Stimulated activated CD4-positive, alpha-beta T cell treated with anti-CD3 and anti-CD28 coated beads, Interleukin-12 subunit alpha, Interleukin-12 subunit beta, amount 100 ng/mL, for 4 hours (primary cell): Measurements from ENCODE around the gene RNF215.

ENCODE experiments used
- DNase-seq: peaks from one replicate; pipeline ENCODE4 v3.0.0-alpha.2; 2020

Gene RNF215

GRCh38 chr22:30386960-30387827 lies at the start of gene RNF215:
Gene RNF215 (minus strand): TSS chr22:30387411. CDS start chr22:30387313, 98 bp downstream.
- DNase-seq, result peak; percentile 81

DNA sequence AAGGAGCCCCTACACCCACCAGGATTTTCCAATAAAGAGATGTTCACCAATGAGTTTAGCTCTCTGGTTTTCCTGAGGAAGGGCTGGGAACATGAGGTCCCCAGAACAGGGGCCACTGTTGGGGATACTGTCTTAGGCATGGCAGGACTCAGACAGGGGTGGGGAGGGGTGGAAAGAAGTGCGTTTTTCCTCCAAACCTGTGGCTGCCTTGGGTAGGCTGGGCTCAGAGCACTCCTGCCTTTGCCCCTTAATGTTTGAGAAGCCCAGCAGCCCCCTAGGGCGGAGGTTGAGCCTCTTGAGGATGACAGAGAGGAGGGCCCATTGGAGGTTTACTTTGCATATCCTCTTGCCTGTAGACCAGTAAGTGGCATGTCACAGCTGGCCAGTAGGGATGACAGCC lies 49.0 kb upstream of the RNF215 start:
- no peak for DNase-seq

- peak; percentile 63 for DNase-seq
Measured at GRCh38 chr22:30435674-30436126, 48.5 kb upstream of the RNF215 start.

DNA sequence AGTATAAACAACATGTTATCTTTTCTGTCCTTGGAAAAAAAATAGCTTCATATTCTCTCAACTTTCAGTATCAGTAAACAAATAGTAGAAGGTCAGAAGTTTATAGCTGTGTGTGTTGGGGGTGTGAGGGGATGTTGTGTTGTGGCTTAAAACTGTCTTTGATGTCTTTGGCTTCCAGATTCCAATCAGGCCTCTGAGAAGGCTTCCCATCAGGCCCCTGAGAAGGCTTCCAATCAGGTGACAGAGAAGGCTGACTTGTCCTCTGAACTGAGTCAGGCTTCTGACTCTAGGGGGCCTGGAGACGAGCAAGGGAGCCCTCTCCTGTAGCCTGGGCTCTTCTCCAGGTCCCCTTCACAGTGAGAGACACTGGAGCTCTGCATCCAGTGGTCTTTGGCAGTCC lies 47.6 kb upstream of the RNF215 start:
- no peak for DNase-seq

DNA sequence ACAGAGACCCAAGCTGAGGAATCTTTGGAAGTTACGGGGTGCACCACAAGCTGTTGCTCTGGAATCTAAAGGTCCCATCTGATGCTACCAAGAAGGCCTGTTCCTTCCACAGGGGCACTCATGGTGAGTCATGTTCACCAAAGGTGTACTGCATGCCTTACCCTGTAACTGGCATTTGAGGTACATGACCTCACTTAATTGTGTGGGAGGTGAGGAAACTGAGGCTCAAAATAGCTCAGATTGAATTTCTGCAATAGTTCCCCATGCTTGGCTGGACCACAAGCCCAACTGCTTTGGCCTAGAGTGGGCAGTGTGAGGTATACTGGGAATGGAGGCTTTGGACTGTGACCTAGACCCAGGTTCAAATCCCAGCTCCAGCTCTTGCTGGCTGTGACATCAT lies 46.6 kb upstream of the RNF215 start:
- DNase-seq, result no peak

- no peak for DNase-seq
Measured at GRCh38 chr22:30433227-30433626, 46.0 kb upstream of the RNF215 start.

GRCh38 chr22:30432520-30432919 lies 45.3 kb upstream of the RNF215 start:
- no peak for DNase-seq

DNA sequence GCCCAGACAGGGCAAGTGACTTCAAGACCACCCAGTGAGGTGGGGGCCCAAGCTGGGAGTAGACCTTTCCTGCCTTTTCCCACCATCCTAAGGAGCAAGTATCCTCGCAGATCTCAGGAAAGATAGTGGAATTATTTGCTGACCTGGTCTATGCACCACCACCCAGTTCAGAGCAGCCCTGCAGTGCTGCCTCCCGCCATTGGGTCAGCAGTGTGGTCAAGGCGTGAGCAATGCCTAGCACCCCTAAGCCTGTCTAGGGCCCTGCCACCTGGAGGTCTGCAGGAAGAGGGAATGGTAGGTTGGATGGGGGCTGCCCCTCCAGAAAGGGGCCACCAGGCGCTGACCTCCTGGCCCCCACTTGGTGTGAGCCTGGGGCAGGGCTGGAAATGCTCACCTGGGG lies 44.9 kb upstream of the RNF215 start:
- no peak for DNase-seq

DNA sequence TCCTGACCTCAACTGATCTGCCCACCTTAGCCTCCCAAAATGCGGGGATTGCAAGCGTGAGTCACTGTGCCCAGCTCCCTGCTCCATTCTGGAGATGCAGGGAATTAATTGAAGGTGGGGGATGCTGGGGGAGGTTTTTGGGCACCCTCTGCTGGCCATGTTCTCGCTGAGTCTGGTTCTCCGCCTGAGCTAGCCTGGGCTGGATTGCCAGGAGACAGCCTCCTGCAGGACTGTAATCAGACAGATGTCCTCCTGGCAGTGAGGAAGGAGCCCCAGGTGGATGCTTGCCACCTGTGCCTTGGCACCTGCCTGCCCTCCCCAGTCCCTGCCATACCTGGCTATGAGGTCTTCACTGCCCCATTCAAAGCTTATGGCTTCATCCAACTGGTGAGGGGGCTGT lies 43.7 kb upstream of the RNF215 start:
- DNase-seq, result no peak

DNA sequence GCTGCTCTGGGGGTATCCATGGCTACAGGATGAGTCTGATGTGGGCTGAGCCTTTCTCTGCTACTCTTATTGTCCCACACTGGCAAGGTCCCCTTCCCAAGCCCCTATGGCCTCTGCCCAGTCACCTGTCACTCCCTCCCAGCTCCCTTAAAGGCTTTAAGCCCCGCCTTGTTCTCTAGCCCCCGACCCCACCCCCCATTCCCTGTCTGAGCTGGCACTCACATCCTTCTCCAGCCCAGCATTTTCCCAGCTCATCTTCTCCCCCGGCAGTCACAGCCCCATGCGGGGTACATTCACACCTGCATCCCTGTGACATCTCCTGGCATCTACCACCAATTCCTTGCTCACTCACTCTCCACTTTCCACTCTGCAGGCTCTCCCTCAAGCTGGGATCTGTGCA lies 42.7 kb upstream of the RNF215 start:
- DNase-seq, result no peak

DNA sequence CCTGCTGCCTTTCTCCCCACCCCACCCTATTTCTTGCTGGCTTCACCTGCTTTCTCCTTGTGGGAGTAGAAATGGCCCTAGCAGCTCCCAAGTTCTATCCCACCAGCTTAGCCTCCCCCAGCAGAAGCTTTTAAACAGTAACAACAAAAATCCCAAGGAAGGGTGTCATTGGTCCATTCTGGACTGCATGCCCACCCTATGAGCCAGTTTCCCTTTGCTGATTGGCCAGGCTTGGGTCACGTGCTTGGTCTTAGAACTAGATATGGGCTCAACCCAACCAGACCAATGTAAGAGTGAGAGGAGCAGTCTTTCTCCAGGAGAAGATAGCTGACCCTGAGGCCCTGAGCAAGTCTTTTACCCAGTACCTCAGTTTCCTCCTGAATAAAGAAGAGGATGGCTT lies 40.7 kb upstream of the RNF215 start:
- DNase-seq, result no peak

DNA sequence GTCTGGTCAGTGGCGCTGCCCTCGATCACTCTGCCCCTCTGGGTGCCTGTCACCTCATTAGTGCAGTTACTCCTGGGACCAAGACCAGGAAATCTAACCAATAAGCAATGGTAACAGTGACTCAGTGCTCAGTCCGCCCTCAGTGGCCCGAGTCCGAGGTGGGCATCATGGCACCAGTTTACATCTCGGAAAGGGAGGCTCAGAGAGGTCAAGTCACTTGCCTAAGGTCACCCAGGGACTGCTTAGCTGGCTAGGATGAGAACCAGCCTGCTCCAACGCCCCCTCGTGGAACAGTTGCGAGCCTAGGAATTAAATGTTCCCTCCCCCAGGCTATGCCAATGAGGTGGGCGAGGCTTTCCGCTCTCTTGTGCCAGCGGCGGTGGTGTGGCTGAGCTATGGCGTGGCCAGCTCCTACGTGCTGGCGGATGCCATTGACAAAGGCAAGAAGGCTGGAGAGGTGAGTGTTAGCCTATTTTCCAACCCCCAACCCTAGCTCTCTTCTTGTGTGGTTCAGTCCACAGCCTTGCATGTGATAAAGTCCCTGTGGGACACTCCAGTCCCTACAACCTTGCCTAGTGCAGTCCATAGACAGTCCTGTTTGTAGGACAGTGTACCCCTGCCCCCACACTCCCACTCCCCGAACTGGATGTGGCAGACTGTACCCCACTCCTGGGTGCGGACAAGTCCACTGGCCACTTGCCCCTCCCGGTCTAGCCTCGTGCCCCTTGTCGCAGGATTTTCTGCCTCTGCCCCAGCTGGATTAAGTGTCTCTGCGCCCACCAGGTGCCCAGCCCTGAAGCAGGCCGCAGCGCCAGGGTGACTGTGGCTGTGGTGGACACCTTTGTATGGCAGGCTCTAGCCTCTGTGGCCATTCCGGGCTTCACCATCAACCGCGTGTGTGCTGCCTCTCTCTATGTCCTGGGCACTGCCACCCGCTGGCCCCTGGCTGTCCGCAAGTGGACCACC lies 39.5 kb upstream of the RNF215 start:
- peak; percentile 87 for DNase-seq

DNA sequence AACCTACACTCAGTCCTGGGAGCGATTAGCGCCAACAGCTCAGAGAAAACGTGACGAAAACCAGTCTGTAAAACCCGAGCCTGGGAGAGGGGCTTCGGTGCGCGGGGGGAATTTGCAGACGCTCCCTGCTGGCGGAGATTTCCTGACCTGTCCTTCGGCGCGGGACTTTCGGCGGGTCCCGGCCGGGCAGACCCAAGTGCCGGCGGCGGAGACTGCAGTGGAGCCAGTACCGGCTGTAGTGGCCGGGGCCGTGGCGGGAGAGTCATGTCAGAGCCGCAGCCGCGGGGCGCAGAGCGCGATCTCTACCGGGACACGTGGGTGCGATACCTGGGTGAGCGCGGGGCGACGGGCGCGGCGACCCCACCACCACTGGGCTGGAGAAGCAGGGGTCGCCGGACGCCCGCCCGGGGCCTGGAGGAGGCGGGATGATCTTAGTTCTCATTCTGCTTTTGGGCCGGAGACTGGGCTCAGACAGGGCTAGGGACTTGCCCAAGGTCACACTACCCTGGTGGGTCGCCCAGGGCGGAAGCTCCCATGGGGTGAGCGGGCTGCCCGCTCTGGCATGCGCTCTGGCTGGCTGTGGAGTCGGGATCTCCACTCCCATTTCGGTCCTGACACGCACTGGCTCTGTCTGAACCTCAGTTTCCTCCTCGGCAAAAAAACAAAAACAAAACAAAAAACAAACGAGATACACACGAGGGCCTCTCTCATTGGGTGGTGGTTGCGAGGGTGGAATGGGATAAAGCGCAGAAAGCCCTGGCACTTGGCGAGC lies 38.6 kb upstream of the RNF215 start, which contains the start of gene MTFP1:
TSS of gene MTFP1 (plus strand) at position 153 of the 772 bp plus-strand sequence. CDS start at position 265, 112 bp downstream.
- DNase-seq, result peak; percentile 59

- DNase-seq, result no peak
Measured at GRCh38 chr22:30425327-30425615, 38.1 kb upstream of the RNF215 start.

GRCh38 chr22:30424534-30425326 lies 37.5 kb upstream of the RNF215 start:
- no peak for DNase-seq

- DNase-seq, result peak; percentile 93
Measured at GRCh38 chr22:30423959-30424533, 36.8 kb upstream of the RNF215 start.

DNA sequence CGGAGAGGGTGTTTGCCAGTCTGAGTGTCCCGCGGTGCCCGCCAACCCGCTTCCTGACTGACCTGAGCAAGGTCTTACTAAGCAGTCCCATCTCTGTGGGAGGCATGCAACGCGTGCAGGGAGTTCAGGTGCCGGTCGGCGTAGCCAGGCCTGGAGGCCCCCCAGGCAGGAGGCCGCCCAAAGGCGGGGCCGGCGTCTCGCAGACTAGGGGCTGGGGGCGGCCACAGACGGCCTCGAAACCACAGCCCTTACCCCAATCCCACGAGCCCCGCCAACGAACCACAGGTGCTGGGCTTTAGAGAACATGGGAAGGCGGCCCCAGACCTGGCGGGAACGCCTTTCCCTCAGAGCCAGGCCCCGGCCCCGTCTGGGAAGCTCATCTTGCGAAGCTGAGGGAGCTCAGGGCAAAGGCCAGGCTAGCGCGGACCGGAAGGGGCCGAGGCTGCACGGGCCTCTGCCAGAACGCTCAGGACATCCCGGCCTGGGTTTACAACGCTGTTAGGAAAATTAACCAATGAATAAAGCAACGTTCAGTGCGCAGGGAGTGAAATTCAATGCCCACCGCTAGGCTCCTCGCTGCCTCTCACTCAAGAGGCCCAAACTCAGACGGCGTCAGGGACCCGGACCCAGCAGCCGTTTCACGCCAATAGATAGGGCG lies 36.2 kb upstream of the RNF215 start:
- peak; percentile 56 for DNase-seq

DNA sequence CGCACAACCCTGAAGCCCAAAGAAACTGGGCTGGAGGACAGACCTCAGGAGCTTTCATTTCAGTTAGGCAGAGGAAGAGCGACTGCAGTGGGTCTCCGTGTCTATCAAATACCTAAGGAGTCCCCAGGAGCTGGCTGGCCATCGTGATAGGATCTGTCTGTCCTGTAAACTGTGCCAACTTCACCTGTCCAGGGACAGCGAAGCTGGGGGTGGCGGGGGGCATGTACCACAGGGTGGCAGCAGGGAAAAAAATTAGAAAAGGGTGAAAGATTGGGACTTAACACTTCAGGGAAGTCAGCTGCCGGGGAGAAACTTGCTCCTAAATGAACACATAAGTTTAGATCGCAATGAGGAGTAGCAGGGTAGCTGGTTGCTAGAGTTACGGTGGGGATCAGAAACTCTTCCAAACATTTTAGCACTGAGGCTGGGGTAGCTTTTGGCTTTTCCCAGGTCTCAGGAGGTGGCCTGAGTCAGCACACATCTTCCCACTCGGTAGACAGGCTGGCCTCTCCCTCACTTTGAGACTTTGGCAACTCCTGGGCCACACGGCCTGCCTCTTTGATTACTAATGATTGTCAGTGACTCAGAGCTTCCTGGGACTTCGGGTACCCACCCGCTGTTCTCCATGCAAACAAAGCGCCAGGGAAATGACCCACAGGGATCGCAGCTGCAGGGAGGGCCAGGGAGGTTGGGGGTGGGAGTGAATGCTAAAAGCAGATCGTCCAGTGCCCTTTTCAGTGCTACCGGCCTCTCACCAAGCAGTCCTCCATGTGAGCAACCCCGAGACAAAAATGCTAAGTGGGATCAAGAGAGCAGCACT lies 35.5 kb upstream of the RNF215 start:
- DNase-seq, result peak; percentile 24

DNA sequence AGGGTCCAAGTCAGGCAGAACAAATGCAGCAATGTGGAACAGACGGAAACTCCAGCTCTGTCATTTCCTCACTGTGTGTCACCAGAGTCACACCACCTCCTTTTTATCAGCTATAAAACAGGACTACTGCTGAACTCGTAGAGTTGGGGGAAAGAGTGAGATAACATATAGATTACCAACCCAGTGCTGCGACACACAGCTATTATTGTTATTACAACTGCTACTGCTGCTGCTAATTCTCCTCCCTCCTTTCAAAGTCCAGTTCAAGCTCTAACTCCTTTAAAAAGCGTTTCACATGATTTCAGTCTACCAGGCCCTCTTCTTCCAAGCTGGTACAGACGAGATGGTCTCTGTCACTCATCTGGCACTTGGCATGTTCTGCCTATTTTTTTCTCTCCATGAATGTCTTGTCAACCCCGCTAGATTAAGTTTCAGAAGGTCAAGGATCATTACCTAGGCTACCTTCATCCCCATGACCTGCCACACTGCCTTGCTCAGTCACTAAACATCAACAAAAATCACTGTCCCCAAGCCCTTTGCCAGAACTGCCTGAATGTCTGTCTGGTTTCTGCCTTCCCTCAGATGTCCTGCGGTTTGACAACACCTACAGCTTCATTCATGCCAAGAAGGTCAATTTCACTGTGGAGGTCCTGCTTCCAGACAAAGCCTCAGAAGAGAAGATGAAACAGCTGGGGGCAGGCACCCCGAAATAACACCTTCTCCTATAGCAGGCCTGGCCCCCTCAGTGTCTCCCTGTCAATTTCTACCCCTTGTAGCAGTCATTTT lies 34.7 kb upstream of the RNF215 start:
- no peak for DNase-seq
